Stomach (tissue), 4 donors: ENCODE results near the gene ABCC1.

Source experiments
- CTCF ChIP-seq, 7 experiments: fragments of 450-650 bp in 4 of 7; fragments of 200-600 bp in 3 of 7; sonication (generic) in 3 of 7; IDR thresholded peaks; one replicate each; pipeline ENCODE4 v1.5.1; 2016 to 2019; ENCODE audit warnings: antibody characterized with exemption in 7 of 7, control low read depth in 2 of 7, mild to moderate bottlenecking in 1 of 7
- EP300 ChIP-seq: sonication (generic); formaldehyde crosslinking; IDR thresholded peaks from one replicate; pipeline ENCODE4 v1.6.1; 2017; ENCODE audit warnings: antibody characterized with exemption
- POLR2A ChIP-seq, 4 donors: fragments of 450-650 bp; IDR thresholded peaks; one replicate each; pipeline ENCODE4 v1.6.1; 2016; ENCODE audit warnings: antibody characterized with exemption in 4 of 4, control low read depth in 2 of 4, mild to moderate bottlenecking in 1 of 4, moderate library complexity in 1 of 4
- POLR2AphosphoS5 ChIP-seq, 3 donors: sonication (generic); formaldehyde crosslinking; IDR thresholded peaks; one replicate each; pipeline ENCODE4 v1.6.1; 2016; ENCODE audit warnings: antibody characterized with exemption in 3 of 3

DNA sequence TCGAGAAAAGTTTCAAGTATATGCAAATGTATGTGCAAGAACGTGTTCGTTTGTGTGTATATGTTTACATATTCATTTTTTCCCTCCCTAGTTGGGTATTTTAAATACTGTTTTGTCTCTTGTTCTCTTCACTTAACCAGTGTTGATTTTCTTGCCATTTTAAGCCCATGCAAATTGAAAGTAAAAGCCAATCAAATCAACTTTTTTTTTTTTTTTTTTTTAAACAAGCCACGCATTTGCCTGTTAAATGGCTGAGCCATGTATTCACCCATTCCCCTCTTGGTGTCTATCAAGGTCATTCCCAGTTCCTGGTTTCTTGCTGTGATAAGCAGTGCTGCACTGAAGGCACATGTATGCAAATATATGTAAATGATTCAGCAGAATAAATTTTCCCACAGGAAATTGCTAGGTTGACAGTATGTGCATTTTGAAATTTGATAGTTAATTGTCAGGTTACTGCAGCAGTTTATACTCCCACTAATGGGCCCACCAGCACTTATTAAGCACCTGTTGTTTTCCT is 12.2 kb downstream of the ABCC1 start:
- TF ChIP-seq CTCF (IDR thresholded peaks at IDR 0.05): no peak
- TF ChIP-seq POLR2A (IDR thresholded peaks at IDR 0.05): no peak
- no peak for TF ChIP-seq POLR2AphosphoS5 (IDR thresholded peaks at IDR 0.05)
- TF ChIP-seq EP300: no peak
